ENCODE results near the gene COL1A2. TPM values are rescaled to one million over a fixed set of nuclear protein-coding genes. Genes with fewer than 3 reads are reported as not detected.

The COL1A2 gene
- total RNA-seq, 2 experiments from 2014 or later = 0.23 to 0.47 TPM

DNA sequence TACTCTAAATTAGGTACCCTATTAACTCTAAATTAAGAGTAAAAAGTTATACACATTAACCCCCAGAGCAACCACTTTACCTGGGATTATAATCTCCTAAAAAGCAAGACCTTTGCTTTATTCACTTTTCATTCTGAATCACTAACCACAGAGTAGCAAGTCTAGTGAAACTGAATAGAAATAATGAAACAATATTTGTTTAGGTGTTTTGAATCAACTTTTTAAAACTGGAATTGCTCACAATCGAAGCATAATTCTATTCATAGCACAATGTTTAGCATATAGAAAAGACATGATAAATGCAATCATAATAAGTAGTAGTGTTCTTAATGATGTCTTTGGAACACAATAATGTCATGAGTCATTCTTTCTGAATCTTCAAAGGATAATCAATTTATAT is 77.9 kb downstream of the COL1A2 start:
- H3K27me3 Mint-ChIP-seq = peaks cover 10% of the 10 kb centered on the region
- POLR2A ChIA-PET = no interaction called here
- H3K4me3 Mint-ChIP-seq = no peak overlapping the region
- peaks cover 3% of the 10 kb centered on the region for H3K9me3 Mint-ChIP-seq
- no peak overlapping the region for H3K27ac Mint-ChIP-seq
- DNase-seq (no peak), ATAC-seq (ENCODE audit: low read depth) (no peak)
- H3K4me1 Mint-ChIP-seq = no peaks in the 10 kb centered on the region
- no peaks in the 10 kb centered on the region for H3K36me3 Mint-ChIP-seq

- Mint-ChIP-seq H3K9me3 (no peaks in the 10 kb centered on the region), H3K4me1 (no peaks in the 10 kb centered on the region), H3K27ac (no peak overlapping the region), H3K27me3 (peaks cover 12% of the 10 kb centered on the region), H3K36me3 (no peaks in the 10 kb centered on the region), H3K4me3 (no peak overlapping the region)
- DNase-seq (no peak), ATAC-seq (ENCODE audit: low read depth) (no peak)
- POLR2A ChIA-PET = no interaction called here
These were observed 81.7 kb downstream of the COL1A2 start for GRCh38 chr7:94476251-94476840.

DNA sequence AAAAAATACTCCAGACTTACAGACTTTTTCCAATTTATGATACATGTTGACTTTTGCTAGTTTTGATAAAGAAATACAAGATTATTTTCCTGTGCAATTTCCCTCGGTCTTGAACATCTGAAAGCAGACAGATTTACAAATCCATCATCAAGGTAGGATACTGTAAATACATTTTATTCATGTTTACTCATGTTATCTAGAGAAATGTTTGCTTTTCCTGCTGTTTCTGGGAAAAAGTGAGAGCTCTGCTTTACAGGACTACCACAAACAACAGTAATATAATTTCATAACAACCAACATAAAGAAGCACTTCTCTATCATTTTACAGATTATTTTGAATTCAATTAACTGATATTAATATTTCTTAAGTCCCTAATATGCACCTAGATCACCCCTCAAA is 83.2 kb downstream of the COL1A2 start:
- H3K36me3 Mint-ChIP-seq = no peaks in the 10 kb centered on the region
- ATAC-seq (ENCODE audit: low read depth) (no peak), DNase-seq (no peak)
- H3K4me3 Mint-ChIP-seq = no peak overlapping the region
- H3K27ac Mint-ChIP-seq = no peak overlapping the region
- POLR2A ChIA-PET = no interaction called here
- no peaks in the 10 kb centered on the region for H3K9me3 Mint-ChIP-seq
- H3K4me1 Mint-ChIP-seq = no peaks in the 10 kb centered on the region
- H3K27me3 Mint-ChIP-seq = peaks cover 12% of the 10 kb centered on the region

GRCh38 chr7:94478648-94479214 is 84.0 kb downstream of the COL1A2 start:
- Mint-ChIP-seq H3K9me3 (no peaks in the 10 kb centered on the region), H3K27ac (no peak overlapping the region), H3K4me1 (no peaks in the 10 kb centered on the region), H3K4me3 (no peak overlapping the region), H3K36me3 (no peaks in the 10 kb centered on the region), H3K27me3 (peaks cover 14% of the 10 kb centered on the region)
- DNase-seq (no peak), ATAC-seq (ENCODE audit: low read depth) (no peak)
- POLR2A ChIA-PET = no interaction called here

Other genes starting within 250 kb of the COL1A2 start
- gene CASD1, start 114.9 kb downstream of the COL1A2 start, total RNA-seq = 10 to 100 TPM; 17.5 to 17.8 TPM

All from activated naive CD8-positive, alpha-beta T cell treated with anti-CD3 and anti-CD28 coated beads, Interleukin-2, amount 10 ng/mL, durations not matched to agents 7 days and 5 days (primary cell).